Loucy (cell line): ENCODE measurements around the gene PHF12.

Source experiments
- H2AFZ ChIP-seq: fragments of 200-600 bp; sonication (generic); 2 replicates; pipeline ENCODE4 v1.6.0; 2016; ENCODE audit warnings: antibody characterized with exemption, mild to moderate bottlenecking, low read length, moderate library complexity
- H3F3A ChIP-seq: fragments of 200-600 bp; 2 replicates; pipeline ENCODE4 v1.6.0; 2016; ENCODE audit warnings: antibody characterized with exemption, low read depth, mild to moderate bottlenecking
- H3K27me3 ChIP-seq: fragments of 200-600 bp; sonication (generic); 2 replicates; pipeline ENCODE4 v1.6.1; 2014; ENCODE audit warnings: low read length, mild to moderate bottlenecking; ENCODE audit not compliant: insufficient read depth, poor library complexity, severe bottlenecking
- H3K36me3 ChIP-seq: fragments of 200-600 bp; sonication (generic); 2 replicates; pipeline ENCODE4 v1.6.1; 2016; ENCODE audit warnings: low read length; ENCODE audit not compliant: insufficient read depth
- H3K4me1 ChIP-seq: fragments of 200-600 bp; sonication (generic); 2 replicates; pipeline ENCODE4 v1.5.1; 2014; ENCODE audit warnings: low read length, mild to moderate bottlenecking; ENCODE audit not compliant: insufficient read depth, poor library complexity, severe bottlenecking
- H3K4me2 ChIP-seq: fragments of 200-600 bp; sonication (generic); 2 replicates; pipeline ENCODE4 v1.6.0; 2014; ENCODE audit warnings: antibody characterized with exemption, low read length, low read depth, mild to moderate bottlenecking; ENCODE audit not compliant: poor library complexity, severe bottlenecking
- H3K4me3 ChIP-seq: fragments of 200-600 bp; sonication (generic); 2 replicates; pipeline ENCODE4 v1.5.1; 2014; ENCODE audit warnings: low read length, mild to moderate bottlenecking, mixed read lengths; ENCODE audit not compliant: poor library complexity, severe bottlenecking
- H3K79me2 ChIP-seq: fragments of 200-600 bp; sonication (generic); 2 replicates; pipeline ENCODE4 v1.6.1; 2014; ENCODE audit warnings: low read length; ENCODE audit not compliant: insufficient read depth
- H3K9ac ChIP-seq: fragments of 200-600 bp; sonication (generic); 2 replicates; pipeline ENCODE4 v1.6.0; 2014; ENCODE audit warnings: mild to moderate bottlenecking, low read depth, low read length, moderate library complexity; ENCODE audit not compliant: poor library complexity, severe bottlenecking
- H3K9me2 ChIP-seq: fragments of 200-600 bp; sonication (generic); replicated peaks from 2 replicates; pipeline ENCODE4 v1.6.1; 2016; ENCODE audit warnings: low read depth, low read length, mixed read lengths
- H3K9me3 ChIP-seq: fragments of 200-600 bp; sonication (generic); 2 replicates; pipeline ENCODE4 v1.6.1; 2014; ENCODE audit warnings: mild to moderate bottlenecking, antibody characterized with exemption, low read length, low read depth; ENCODE audit not compliant: insufficient read depth
- H4K20me1 ChIP-seq: fragments of 200-600 bp; sonication (generic); 2 replicates; pipeline ENCODE4 v1.6.0; 2014; ENCODE audit warnings: antibody characterized with exemption, low read length, mild to moderate bottlenecking; ENCODE audit not compliant: insufficient read depth, poor library complexity, severe bottlenecking
- EZH2phosphoT487 ChIP-seq: fragments of 200-600 bp; IDR thresholded peaks from 2 replicates; pipeline ENCODE4 v1.6.1; 2018; ENCODE audit warnings: antibody characterized with exemption, mild to moderate bottlenecking, moderate library complexity, borderline replicate concordance
- TF ChIP-seq, protein P1 (sequence below): fragments of 200-600 bp; sonication (generic); conservative IDR thresholded peaks from 2 replicates; pipeline ENCODE4 v1.5.1; 2014; ENCODE audit warnings: mild to moderate bottlenecking, antibody characterized with exemption, low read length

The PHF12 gene

DNA sequence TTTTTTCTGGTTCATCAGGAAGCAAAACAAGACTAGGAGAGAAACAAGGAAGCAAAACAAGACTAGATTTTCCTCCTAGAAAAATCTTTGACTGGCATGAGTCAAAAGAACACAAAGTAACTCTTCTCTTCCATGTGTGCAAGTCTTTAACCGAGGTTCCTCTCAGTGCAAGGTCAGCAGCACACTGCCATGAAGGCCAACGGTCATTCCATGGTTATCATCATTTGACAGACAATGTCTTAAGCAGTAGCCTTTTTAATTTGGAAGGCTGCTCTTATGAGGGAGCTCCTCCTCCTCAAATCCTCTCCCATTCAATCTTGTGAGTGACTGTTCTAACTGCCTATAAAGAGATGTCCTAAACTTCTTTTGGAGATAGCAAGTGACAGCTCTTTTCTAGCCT, 33.0 kb downstream of the PHF12 start:
- Histone ChIP-seq H4K20me1 (peaks cover 4% of the 10 kb centered on the region), H3F3A (no peaks in the 10 kb centered on the region), H3K36me3 (peaks cover 97% of the 10 kb centered on the region), H3K27me3 (no peaks in the 10 kb centered on the region), H3K9me2 (no peaks in the 10 kb centered on the region), H3K4me2 (no peak overlapping the region), H3K4me1 (no peaks in the 10 kb centered on the region), H3K4me3 (no peak overlapping the region), H3K9ac (no peak overlapping the region), H2AFZ (no peak overlapping the region), H3K9me3 (no peaks in the 10 kb centered on the region), H3K79me2 (peaks cover 11% of the 10 kb centered on the region; the same call in 1 of the 2 replicates)
- TF ChIP-seq, protein P1, sequence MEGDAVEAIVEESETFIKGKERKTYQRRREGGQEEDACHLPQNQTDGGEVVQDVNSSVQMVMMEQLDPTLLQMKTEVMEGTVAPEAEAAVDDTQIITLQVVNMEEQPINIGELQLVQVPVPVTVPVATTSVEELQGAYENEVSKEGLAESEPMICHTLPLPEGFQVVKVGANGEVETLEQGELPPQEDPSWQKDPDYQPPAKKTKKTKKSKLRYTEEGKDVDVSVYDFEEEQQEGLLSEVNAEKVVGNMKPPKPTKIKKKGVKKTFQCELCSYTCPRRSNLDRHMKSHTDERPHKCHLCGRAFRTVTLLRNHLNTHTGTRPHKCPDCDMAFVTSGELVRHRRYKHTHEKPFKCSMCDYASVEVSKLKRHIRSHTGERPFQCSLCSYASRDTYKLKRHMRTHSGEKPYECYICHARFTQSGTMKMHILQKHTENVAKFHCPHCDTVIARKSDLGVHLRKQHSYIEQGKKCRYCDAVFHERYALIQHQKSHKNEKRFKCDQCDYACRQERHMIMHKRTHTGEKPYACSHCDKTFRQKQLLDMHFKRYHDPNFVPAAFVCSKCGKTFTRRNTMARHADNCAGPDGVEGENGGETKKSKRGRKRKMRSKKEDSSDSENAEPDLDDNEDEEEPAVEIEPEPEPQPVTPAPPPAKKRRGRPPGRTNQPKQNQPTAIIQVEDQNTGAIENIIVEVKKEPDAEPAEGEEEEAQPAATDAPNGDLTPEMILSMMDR: no peak
- TF ChIP-seq EZH2phosphoT487: no peak

- Histone ChIP-seq H3K4me2 (no peak overlapping the region), H3K4me3 (no peak overlapping the region), H3K4me1 (no peaks in the 10 kb centered on the region), H3K36me3 (peaks cover 98% of the 10 kb centered on the region), H3K9me2 (no peaks in the 10 kb centered on the region), H4K20me1 (peaks cover 1% of the 10 kb centered on the region), H2AFZ (no peak overlapping the region), H3K9ac (no peak overlapping the region), H3K9me3 (no peaks in the 10 kb centered on the region), H3K27me3 (no peaks in the 10 kb centered on the region), H3K79me2 (peaks cover 4% of the 10 kb centered on the region; the same call in 1 of the 2 replicates), H3F3A (no peaks in the 10 kb centered on the region)
- TF ChIP-seq, protein P1: no peak
- TF ChIP-seq EZH2phosphoT487: no peak
Observed at GRCh38 chr17:28917465-28917864, 33.9 kb downstream of the PHF12 start.

DNA sequence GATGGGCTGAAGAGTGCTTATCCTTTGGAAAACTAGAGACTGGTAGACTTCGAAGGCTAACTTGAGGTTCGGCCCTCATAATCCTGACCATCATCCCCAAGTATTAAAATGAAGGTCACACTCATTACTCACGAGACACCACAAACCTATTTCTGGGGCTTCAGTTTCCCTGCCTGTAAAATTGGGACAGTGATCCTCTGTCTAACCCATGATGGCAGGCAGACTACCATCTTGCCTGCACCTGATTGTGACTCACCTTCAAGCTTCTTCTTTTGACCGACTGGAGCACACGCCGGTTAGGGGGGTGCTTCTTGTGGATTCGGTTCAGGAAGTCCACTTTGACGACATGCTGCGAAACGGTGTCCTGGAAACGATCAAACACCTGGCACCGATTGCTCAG, 34.3 kb downstream of the PHF12 start:
- H3K36me3 ChIP-seq: peaks cover 98% of the 10 kb centered on the region

More for the DNA sequence above, 34.3 kb downstream of the PHF12 start:
- H3K4me2 ChIP-seq: no peak overlapping the region
- H3K79me2 ChIP-seq: 0 out of 2 replicates have a peak, but pooled peaks cover under 1% of the 10 kb centered on the region
- no peaks in the 10 kb centered on the region for H3K27me3 ChIP-seq
- TF ChIP-seq EZH2phosphoT487: no peak
- TF ChIP-seq, protein P1: no peak
- no peaks in the 10 kb centered on the region for H3K9me3 ChIP-seq
- no peak overlapping the region for H3K4me3 ChIP-seq
- no peaks in the 10 kb centered on the region for H3K9me2 ChIP-seq
- no peaks in the 10 kb centered on the region for H3K4me1 ChIP-seq
- H2AFZ ChIP-seq: no peak overlapping the region
- no peak overlapping the region for H3K9ac ChIP-seq
- H3F3A ChIP-seq: no peaks in the 10 kb centered on the region
- no peaks in the 10 kb centered on the region for H4K20me1 ChIP-seq
